Endodermal cell (in vitro differentiated cells): ENCODE data around the gene ERCC1. TPM values are rescaled to one million over a fixed set of nuclear protein-coding genes. Genes with fewer than 3 reads are reported as not detected.
A peak's percentile ranks its signal among the peaks of the same experiment; 100 is the strongest.

Source experiments
- DNase-seq: peaks from one replicate; pipeline ENCODE4 v3.0.0-alpha.2; 2017
- H3K27ac ChIP-seq: 2 replicates; pipeline ENCODE4 v1.5.1; 2013; ENCODE audit warnings: mild to moderate bottlenecking, low read depth, low read length, moderate library complexity
- H3K27me3 ChIP-seq: 2 replicates; pipeline ENCODE4 v1.6.1; 2013; ENCODE audit warnings: mild to moderate bottlenecking, low read length, moderate library complexity; ENCODE audit not compliant: insufficient read depth, control insufficient read depth, poor library complexity, severe bottlenecking
- H3K36me3 ChIP-seq: 2 replicates; pipeline ENCODE4 v1.7.0; 2013; ENCODE audit warnings: mild to moderate bottlenecking, low read length, moderate library complexity; ENCODE audit not compliant: control insufficient read depth, insufficient read depth
- H3K4me1 ChIP-seq: one replicate; pipeline ENCODE4 v1.7.0; 2013; ENCODE audit warnings: low read length; ENCODE audit not compliant: control insufficient read depth, insufficient read depth
- H3K4me3 ChIP-seq: 2 replicates; pipeline ENCODE4 v1.5.1; 2013; ENCODE audit warnings: mild to moderate bottlenecking, low read length, moderate library complexity
- H3K9ac ChIP-seq: 2 replicates; pipeline ENCODE4 v1.6.1; 2013; ENCODE audit warnings: mild to moderate bottlenecking, low read length, moderate library complexity; ENCODE audit not compliant: poor library complexity, severe bottlenecking; ENCODE audit errors: extremely low read depth
- H3K9me3 ChIP-seq: 2 replicates; pipeline ENCODE4 v1.6.1; 2013; ENCODE audit warnings: mild to moderate bottlenecking, low read length, moderate library complexity; ENCODE audit not compliant: control insufficient read depth
- H3K27ac Mint-ChIP-seq: 2 replicates; pipeline ENCODE4 v1.8.0; 2020; ENCODE audit warnings: mixed read lengths
- H3K27me3 Mint-ChIP-seq: 2 replicates; pipeline ENCODE4 v1.8.0; 2021; ENCODE audit warnings: mild to moderate bottlenecking, mixed read lengths; ENCODE audit not compliant: insufficient read depth
- H3K36me3 Mint-ChIP-seq: 2 replicates; pipeline ENCODE4 v1.8.0; 2020; ENCODE audit warnings: low read depth, mixed read lengths
- H3K4me1 Mint-ChIP-seq: 2 replicates; pipeline ENCODE4 v1.8.0; 2020; ENCODE audit warnings: mixed read lengths
- H3K4me3 Mint-ChIP-seq: 2 replicates; pipeline ENCODE4 v1.8.0; 2020; ENCODE audit warnings: mild to moderate bottlenecking, moderate library complexity, mixed read lengths
- H3K9me3 Mint-ChIP-seq: 2 replicates; pipeline ENCODE4 v1.8.0; 2020; ENCODE audit warnings: mild to moderate bottlenecking, mixed read lengths
- CTCF ChIP-seq: fragments of 200-600 bp; sonication (generic); conservative IDR thresholded peaks from 2 replicates; pipeline ENCODE4 v1.5.0; 2021; ENCODE audit warnings: antibody characterized with exemption, mild to moderate bottlenecking
- WGBS, 2 experiments: methylation state at CpG; one replicate each; pipeline versions ENCODE4 v1.1.5 to v1.1.7; 2013; ENCODE audit warnings: missing lambda C conversion rate in 2 of 2, mixed read lengths in 1 of 2; ENCODE audit not compliant: insufficient coverage in 1 of 2, insufficient read length in 1 of 2; 5-methylcytosine and 5-hydroxymethylcytosine counted together
- total RNA-seq, 2 donors: library from RNA; stranded (reverse); fragmentation: NEBNext Ultra II Directional in 1 of 2; extraction: Animal tissue kit (Norgen Biotek cat#: 25700) in 1 of 2; gene quantifications; 2 replicates in 1 of 2; 3 replicates in 1 of 2; pipeline ENCODE4 v1.2.1, GENCODE V29; 2021

The ERCC1 gene
- total RNA-seq, 2 donors from 2014 or later, result 53.5 to 63.6 TPM

DNA sequence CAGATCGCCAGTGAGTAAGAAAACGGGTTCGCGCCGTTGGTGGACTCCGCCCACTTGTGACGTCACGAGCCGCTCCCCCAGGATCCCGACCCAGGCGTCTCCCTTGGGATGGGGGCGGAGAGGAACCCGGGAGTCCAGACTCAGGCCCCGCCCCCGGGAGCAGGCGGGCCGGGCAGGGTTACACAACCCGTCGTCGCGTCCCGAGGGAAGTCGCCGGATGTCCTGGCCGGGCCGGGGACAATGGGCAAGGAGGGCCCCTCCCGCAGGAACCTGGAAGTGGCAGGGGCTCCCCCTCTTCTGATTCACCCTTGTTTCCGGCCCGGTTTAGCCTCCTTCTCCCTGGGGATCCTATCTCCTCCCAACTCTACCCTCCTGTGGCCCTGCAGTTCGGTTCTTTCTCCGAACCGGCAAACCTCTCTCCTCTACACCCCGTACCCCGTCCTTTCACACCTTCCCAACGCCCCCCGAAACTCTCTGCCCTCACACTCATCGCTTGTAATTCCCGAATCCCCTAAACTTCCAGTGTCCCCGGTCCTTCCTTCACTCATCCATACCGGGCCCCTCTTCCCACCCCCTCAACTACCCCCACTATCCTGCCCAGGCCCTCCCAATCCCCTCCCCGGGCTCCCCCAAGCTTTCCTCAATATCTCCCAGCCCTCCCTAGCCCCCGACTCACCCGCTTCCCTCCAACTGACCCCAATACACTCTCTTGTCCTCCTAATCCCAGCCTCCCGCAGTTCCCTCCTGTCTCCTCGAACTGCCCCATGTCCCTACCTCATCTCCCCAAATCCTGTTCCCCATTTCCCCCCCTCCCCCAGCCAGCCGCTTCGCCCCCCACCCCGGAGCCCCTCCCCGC lies 20.0 kb upstream of the ERCC1 start:
- no peaks in the 10 kb centered on the region for H3K27me3 ChIP-seq
- peak overlapping the region; percentile 99 for H3K9ac ChIP-seq
- H3K27ac ChIP-seq, result peak overlapping the region; percentile 92
- no peaks in the 10 kb centered on the region for H3K36me3 ChIP-seq
- H3K9me3 ChIP-seq, result no peaks in the 10 kb centered on the region
- H3K4me1 ChIP-seq, result peaks cover 2% of the 10 kb centered on the region
- 0 to 1% methylated on average over 16 to 45 of the region's 49 CpGs for WGBS, 2 experiments
- Mint-ChIP-seq H3K27ac (peak overlapping the region; percentile 97), H3K9me3 (no peaks in the 10 kb centered on the region), H3K4me1 (peaks cover 13% of the 10 kb centered on the region), H3K27me3 (peaks cover 5% of the 10 kb centered on the region), H3K4me3 (peak overlapping the region; percentile 70), H3K36me3 (no peaks in the 10 kb centered on the region)
- DNase-seq, result peak; percentile 98
- peak overlapping the region; percentile 88 for H3K4me3 ChIP-seq
- no peak for TF ChIP-seq CTCF

DNA sequence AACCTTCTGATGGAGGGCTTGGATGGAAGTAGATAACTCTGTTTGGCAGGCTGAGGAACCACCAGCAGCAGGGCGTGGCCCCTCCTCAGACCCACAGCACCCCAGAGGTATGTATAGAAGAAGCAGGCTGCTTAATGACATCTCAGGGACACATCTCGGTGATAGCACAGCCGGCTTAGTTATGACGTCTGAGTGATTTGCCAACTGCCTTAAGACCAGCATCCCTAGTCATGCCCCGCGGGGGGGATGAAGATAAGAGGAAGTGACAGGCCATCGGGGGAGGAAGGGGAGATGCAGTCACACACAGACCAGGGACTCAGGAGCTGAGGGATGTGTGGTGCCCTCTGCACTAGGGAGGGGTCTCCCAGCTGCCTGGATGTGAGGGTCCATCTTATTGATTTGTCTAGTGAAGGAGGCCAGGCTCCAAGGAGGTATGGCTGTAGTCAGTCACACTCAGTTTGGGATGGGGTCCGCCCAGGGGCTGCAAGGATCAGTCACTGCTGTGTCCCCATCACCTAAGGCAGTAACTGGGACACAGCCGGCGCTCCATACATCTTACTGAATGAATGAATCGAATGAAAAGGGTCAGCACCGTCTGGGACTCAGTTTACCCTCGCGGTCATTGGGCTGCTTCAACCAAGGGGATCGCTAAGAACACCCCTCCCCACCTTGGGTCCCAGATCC lies 19.2 kb upstream of the ERCC1 start:
- TF ChIP-seq CTCF, result no peak
- Histone ChIP-seq H3K27me3 (no peaks in the 10 kb centered on the region), H3K27ac (peak overlapping the region; percentile 92), H3K9ac (peak overlapping the region; percentile 99), H3K4me3 (peak overlapping the region; percentile 88), H3K9me3 (no peaks in the 10 kb centered on the region), H3K36me3 (no peaks in the 10 kb centered on the region), H3K4me1 (peaks cover 2% of the 10 kb centered on the region)
- Mint-ChIP-seq H3K27me3 (peaks cover 5% of the 10 kb centered on the region), H3K4me3 (peak overlapping the region; percentile 70), H3K4me1 (peaks cover 13% of the 10 kb centered on the region), H3K27ac (peak overlapping the region; percentile 85), H3K36me3 (no peaks in the 10 kb centered on the region), H3K9me3 (no peaks in the 10 kb centered on the region)
- WGBS, 2 experiments, result 26 to 27% methylated on average over 9 to 15 of the region's 15 CpGs
- DNase-seq, result peak; percentile 87

GRCh38 chr19:45442408-45442777 lies 18.7 kb upstream of the ERCC1 start:
- peak overlapping the region; percentile 85 for H3K27ac Mint-ChIP-seq
- H3K36me3 Mint-ChIP-seq, result no peaks in the 10 kb centered on the region
- Histone ChIP-seq H3K4me3 (no peak overlapping the region), H3K27me3 (no peaks in the 10 kb centered on the region), H3K36me3 (no peaks in the 10 kb centered on the region), H3K9ac (no peak overlapping the region), H3K27ac (no peak overlapping the region), H3K4me1 (peaks cover 2% of the 10 kb centered on the region), H3K9me3 (no peaks in the 10 kb centered on the region)
- peaks cover 13% of the 10 kb centered on the region for H3K4me1 Mint-ChIP-seq
- TF ChIP-seq CTCF, result no peak
- WGBS, 2 experiments, result 92 to 93% methylated on average over 2 of the region's 2 CpGs
- peaks cover 5% of the 10 kb centered on the region for H3K27me3 Mint-ChIP-seq
- no peaks in the 10 kb centered on the region for H3K9me3 Mint-ChIP-seq
- no peak for DNase-seq
- peak overlapping the region; percentile 70 for H3K4me3 Mint-ChIP-seq
